DOHH2 (cell line): ENCODE measurements around the gene LHFPL6.

ENCODE experiments used
- CTCF ChIP-seq: fragments of 200-600 bp; sonication (generic); IDR thresholded peaks from one replicate; pipeline ENCODE4 v1.5.1; 2014; ENCODE audit warnings: antibody characterized with exemption, mild to moderate bottlenecking, low read depth, low read length; ENCODE audit not compliant: poor library complexity, severe bottlenecking
- EZH2phosphoT487 ChIP-seq: fragments of 200-600 bp; sonication (generic); IDR thresholded peaks from 2 replicates; pipeline ENCODE4 v1.6.1; 2017; ENCODE audit warnings: borderline replicate concordance, mild to moderate bottlenecking, antibody characterized with exemption, low read length, moderate library complexity, mixed read lengths

DNA sequence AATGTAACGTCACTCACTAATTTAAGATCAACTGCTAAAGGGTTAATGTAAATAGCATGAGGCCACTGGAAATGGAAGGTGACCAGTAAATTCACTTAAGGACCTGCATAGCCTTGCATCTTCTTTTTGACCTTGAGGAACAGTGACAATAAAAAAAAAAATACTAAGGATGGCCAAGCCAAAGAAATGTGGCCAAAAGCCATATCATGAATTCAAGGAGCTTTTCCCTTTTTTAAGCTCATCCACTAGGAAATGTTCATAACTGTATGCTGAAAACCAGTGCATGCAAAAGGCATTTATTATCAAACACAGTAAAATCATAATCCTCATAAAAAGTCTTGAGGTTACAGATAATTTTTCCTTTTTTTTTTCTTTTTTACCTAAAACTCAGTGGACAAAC, 77.5 kb downstream of the LHFPL6 start:
- TF ChIP-seq CTCF (no peak), EZH2phosphoT487 (no peak)
